DOHH2 (cell line): ENCODE results near the gene PRR15L.

Source experiments
- H3F3A ChIP-seq: fragments of 200-600 bp; sonication (generic), shearing (Covaris generic); 2 replicates; pipeline ENCODE4 v1.6.0; 2016; ENCODE audit warnings: antibody characterized with exemption, mild to moderate bottlenecking; ENCODE audit not compliant: control insufficient read depth, insufficient read depth
- H3K27ac ChIP-seq: fragments of 200-600 bp; sonication (generic); 2 replicates; pipeline ENCODE4 v1.5.1; 2014; ENCODE audit warnings: low read depth, mild to moderate bottlenecking, low read length, moderate library complexity
- H3K27me3 ChIP-seq: fragments of 200-600 bp; sonication (generic); 2 replicates; pipeline ENCODE4 v1.6.1; 2014; ENCODE audit warnings: mild to moderate bottlenecking, low read length, mixed read lengths; ENCODE audit not compliant: control insufficient read depth
- H3K36me3 ChIP-seq: fragments of 200-600 bp; sonication (generic); 2 replicates; pipeline ENCODE4 v1.6.1; 2014; ENCODE audit warnings: mild to moderate bottlenecking, low read length, moderate library complexity, mixed read lengths; ENCODE audit not compliant: control insufficient read depth
- H3K4me1 ChIP-seq: fragments of 200-600 bp; sonication (generic); 2 replicates; pipeline ENCODE4 v1.6.1; 2014; ENCODE audit warnings: mild to moderate bottlenecking, low read length, mixed read lengths; ENCODE audit not compliant: control insufficient read depth
- H3K4me2 ChIP-seq: fragments of 200-600 bp; sonication (generic); 2 replicates; pipeline ENCODE4 v1.6.0; 2014; ENCODE audit warnings: mild to moderate bottlenecking, low read length, moderate library complexity
- H3K4me3 ChIP-seq: fragments of 200-600 bp; sonication (generic); 2 replicates; pipeline ENCODE4 v1.5.1; 2014; ENCODE audit warnings: mild to moderate bottlenecking, low read length, mixed read lengths
- H3K79me2 ChIP-seq: fragments of 200-600 bp; sonication (generic); 2 replicates; pipeline ENCODE4 v1.6.1; 2014; ENCODE audit warnings: mild to moderate bottlenecking, low read length, mixed read lengths; ENCODE audit not compliant: control insufficient read depth
- H3K9me2 ChIP-seq: fragments of 200-600 bp; sonication (generic); replicated peaks from 2 replicates; pipeline ENCODE4 v1.6.1; 2014; ENCODE audit warnings: mild to moderate bottlenecking, low read length, mixed read lengths; ENCODE audit not compliant: control insufficient read depth
- H3K9me3 ChIP-seq: fragments of 200-600 bp; sonication (generic); 2 replicates; pipeline ENCODE4 v1.6.1; 2014; ENCODE audit warnings: antibody characterized with exemption, low read length, mixed read lengths; ENCODE audit not compliant: control insufficient read depth, insufficient read depth
- H4K20me1 ChIP-seq: fragments of 200-600 bp; sonication (generic); 2 replicates; pipeline ENCODE4 v1.6.0; 2014; ENCODE audit warnings: low read depth, mild to moderate bottlenecking, antibody characterized with exemption, low read length, moderate library complexity; ENCODE audit not compliant: control insufficient read depth, insufficient read depth
- CTCF ChIP-seq: fragments of 200-600 bp; sonication (generic); IDR thresholded peaks from one replicate; pipeline ENCODE4 v1.5.1; 2014; ENCODE audit warnings: antibody characterized with exemption, mild to moderate bottlenecking, low read depth, low read length; ENCODE audit not compliant: poor library complexity, severe bottlenecking
- EZH2phosphoT487 ChIP-seq: fragments of 200-600 bp; sonication (generic); IDR thresholded peaks from 2 replicates; pipeline ENCODE4 v1.6.1; 2017; ENCODE audit warnings: borderline replicate concordance, mild to moderate bottlenecking, antibody characterized with exemption, low read length, moderate library complexity, mixed read lengths

Gene PRR15L

DNA sequence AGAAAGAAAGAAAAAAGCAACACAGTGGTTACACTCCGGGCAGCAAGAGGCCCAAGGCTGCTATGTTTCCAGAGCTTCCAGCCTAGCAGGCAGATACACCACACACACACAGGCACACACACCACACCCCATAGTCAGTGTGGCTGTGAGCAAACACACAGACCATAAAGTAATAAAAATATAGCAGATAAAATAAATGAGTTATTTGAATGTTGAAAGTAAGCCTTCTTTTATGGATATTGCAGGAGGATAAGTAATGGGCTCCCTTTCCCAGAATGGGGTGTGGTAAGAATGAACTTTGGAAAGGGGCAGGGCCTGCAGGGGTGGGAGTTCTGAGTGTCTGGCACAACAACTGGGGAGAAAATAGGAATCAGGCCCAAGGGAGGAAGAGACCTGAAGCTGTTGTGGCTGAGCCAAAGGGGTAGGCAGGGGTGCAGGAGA, 8.4 kb upstream of the PRR15L start:
- Histone ChIP-seq H3K79me2 (peaks cover 2% of the 10 kb centered on the region), H3K27ac (no peak overlapping the region)

GRCh38 chr17:47964856-47965255, 7.2 kb upstream of the PRR15L start:
- TF ChIP-seq EZH2phosphoT487 (no peak), CTCF (no peak)
- H3K4me1 ChIP-seq: peaks cover under 1% of the 10 kb centered on the region
- H3K36me3 ChIP-seq: no peaks in the 10 kb centered on the region
- no peak overlapping the region for H3K4me3 ChIP-seq
- no peaks in the 10 kb centered on the region for H3K9me3 ChIP-seq
- no peaks in the 10 kb centered on the region for H4K20me1 ChIP-seq
- no peaks in the 10 kb centered on the region for H3F3A ChIP-seq
- no peaks in the 10 kb centered on the region for H3K79me2 ChIP-seq
- peaks cover 5% of the 10 kb centered on the region for H3K27me3 ChIP-seq
- no peaks in the 10 kb centered on the region for H3K9me2 ChIP-seq
- H3K4me2 ChIP-seq: no peak overlapping the region
- no peak overlapping the region for H3K27ac ChIP-seq

More for the DNA sequence above, 8.4 kb upstream of the PRR15L start:
- no peaks in the 10 kb centered on the region for H3K9me3 ChIP-seq
- H3K27me3 ChIP-seq: no peaks in the 10 kb centered on the region; the same call in 1 of the 2 replicates
- no peak overlapping the region for H3K4me2 ChIP-seq
- TF ChIP-seq CTCF (no peak), EZH2phosphoT487 (no peak)
- no peaks in the 10 kb centered on the region for H3K9me2 ChIP-seq
- no peaks in the 10 kb centered on the region for H4K20me1 ChIP-seq
- H3K36me3 ChIP-seq: no peaks in the 10 kb centered on the region
- H3F3A ChIP-seq: no peaks in the 10 kb centered on the region
- no peak overlapping the region for H3K4me3 ChIP-seq
- H3K4me1 ChIP-seq: peaks cover 8% of the 10 kb centered on the region

- Histone ChIP-seq H3K4me1 (no peaks in the 10 kb centered on the region), H3K27me3 (peaks cover 5% of the 10 kb centered on the region), H3K27ac (no peak overlapping the region), H3K4me2 (no peak overlapping the region), H4K20me1 (no peaks in the 10 kb centered on the region), H3K9me2 (no peaks in the 10 kb centered on the region), H3K79me2 (no peaks in the 10 kb centered on the region), H3K9me3 (no peaks in the 10 kb centered on the region), H3F3A (no peaks in the 10 kb centered on the region), H3K36me3 (no peaks in the 10 kb centered on the region), H3K4me3 (no peak overlapping the region)
- no peak for TF ChIP-seq EZH2phosphoT487
- TF ChIP-seq CTCF: no peak
Observed at GRCh38 chr17:47962901-47963300, 5.2 kb upstream of the PRR15L start.
